GM19372 (cell line): ENCODE measurements around the gene NAB1.
"Not testable (repeated sequence)": the region's sequence is repeated elsewhere in the genome, so short reads cannot be mapped to it uniquely, and the experiment has no call there.

Experiments
- ATAC-seq: cut with Tn5 transposase; IDR thresholded peaks from one replicate; pipeline ENCODE4 v1.9.1; 2021; ENCODE audit warnings: mild to moderate bottlenecking, low read depth, moderate library complexity; ENCODE audit not compliant: unreplicated experiment

Gene NAB1, protein sequence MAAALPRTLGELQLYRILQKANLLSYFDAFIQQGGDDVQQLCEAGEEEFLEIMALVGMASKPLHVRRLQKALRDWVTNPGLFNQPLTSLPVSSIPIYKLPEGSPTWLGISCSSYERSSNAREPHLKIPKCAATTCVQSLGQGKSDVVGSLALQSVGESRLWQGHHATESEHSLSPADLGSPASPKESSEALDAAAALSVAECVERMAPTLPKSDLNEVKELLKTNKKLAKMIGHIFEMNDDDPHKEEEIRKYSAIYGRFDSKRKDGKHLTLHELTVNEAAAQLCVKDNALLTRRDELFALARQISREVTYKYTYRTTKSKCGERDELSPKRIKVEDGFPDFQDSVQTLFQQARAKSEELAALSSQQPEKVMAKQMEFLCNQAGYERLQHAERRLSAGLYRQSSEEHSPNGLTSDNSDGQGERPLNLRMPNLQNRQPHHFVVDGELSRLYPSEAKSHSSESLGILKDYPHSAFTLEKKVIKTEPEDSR

DNA sequence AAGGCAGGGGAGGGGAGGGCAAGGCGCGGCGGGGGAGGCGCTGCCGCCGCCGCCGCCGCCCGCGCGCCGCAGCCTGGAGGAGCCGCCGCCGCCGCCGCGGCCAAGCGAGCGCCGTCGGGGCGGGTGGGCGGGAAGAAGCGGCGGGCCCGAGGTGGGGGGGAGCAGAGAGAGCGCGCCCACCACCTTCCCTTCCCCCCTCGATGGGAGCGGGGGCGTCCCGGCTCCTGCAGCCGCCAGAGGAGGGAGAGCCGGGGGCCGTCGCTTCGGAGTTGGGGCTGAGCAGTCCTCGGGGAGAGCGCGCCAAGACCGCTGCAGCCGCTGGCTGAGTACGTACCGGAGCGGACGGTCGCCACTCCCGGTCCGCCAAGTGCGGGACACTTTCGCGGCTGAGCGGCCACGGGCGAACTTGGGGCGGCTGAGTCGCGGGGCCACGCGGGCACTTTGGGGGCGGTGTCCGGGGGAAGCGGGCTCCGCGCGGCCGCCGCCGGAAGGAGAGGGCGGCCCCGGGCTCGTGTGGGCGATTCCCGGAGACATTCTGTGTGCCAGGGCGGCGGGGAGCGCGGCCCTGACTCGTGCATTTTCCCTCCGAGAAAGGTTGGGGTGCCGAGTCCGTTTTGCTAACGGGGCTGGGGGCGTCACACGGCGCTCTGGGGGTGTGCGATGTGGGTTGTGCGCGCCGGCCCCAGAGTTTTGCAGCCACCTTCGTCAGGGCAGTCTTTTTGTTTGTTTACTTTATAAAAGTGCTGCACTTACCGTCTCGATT lies at the start of gene NAB1:
Gene NAB1 (plus strand): TSS at position 49 of the 763 bp plus-strand sequence. CDS start 10,094 bp downstream, outside the sequence.
- peak; percentile 39 for ATAC-seq

DNA sequence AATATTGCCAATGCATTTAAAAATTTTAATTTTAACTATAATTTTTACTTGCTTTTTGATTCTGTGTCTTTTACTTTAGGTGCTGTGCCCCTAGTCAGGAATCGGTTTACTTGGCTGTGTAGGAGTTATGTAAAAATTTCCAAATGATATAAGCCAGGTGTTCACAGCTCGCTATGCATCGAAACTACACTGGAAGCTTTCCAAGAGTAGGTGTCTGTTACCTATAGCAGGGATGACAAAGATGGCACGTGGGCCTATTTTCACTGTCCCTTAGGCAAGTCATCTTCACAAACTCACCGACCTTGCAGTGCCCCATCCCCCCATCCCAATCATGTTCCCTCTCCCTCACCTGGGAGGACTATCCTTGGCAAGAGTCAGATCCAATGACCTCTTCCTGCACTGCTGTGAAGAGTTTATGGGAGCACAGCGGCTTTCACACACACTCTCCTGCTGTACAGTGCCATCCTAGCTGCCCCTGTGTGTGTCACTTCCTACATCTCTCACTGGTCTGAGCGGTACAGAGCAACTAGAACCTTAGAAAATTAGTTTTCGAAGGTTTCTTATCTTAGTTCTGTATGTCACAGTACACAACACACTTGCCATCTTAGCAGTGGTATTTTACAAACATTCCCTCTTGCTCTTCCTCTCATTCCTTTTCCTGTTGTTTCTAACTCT lies 49.2 kb upstream of the NAB1 start:
- no peak for ATAC-seq

DNA sequence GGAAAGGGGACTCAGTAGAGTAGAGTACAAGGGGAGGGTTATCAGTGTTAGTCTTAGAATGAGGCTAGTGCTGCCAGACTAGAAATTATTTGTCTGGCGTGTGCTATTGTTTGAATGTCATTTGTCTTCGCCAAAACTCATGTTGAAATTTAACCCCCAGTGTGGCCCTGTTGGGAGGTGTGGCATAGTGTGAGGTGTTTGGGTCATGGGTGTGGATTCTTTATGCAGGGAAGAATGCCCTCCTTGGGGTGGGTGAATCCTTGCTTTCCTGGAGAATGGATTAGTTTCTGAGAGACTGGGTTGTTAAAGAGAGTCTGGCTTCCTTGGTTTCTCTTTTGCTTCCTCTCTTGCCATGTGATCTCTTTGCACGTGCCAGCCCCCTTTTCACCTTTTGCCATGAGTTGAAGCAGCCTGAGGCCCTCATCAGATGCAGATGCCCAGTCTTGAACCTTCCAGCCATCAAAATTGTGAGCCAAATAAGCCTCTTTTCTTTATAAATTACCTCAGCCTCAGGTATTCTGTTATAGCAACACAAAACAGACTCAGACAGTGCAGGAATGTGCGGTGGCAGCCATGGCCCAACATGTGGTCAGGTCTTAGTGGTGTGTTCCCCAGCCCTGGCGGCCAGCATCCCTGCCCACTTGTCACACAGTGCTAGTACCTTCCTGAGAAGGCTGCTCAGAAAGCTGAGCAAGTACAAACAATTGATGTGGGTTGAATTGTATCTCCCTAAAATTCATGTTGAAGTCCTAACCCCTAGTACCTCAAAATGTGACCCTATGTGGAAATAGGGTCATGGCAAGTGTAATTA lies 48.4 kb upstream of the NAB1 start:
- ATAC-seq = no peak

DNA sequence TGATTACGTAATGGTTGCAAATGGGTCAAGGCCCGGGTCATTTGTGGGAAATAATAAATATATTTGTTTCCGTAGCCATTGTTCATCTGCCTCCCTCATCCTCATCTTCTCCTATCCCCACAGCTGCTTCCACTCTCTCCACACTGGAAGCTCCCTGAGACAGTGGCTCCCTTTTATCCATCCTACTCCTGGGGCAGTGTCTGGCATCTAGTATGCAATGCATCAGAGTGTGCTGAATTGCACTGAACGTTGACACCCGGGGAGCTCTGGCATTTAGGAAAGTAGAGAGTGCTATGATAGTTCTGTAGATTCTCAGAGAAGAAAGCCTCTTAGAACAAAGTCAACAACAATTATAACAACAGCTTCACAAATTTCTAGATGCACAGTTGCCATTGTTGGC lies 45.5 kb upstream of the NAB1 start:
- ATAC-seq = no peak

DNA sequence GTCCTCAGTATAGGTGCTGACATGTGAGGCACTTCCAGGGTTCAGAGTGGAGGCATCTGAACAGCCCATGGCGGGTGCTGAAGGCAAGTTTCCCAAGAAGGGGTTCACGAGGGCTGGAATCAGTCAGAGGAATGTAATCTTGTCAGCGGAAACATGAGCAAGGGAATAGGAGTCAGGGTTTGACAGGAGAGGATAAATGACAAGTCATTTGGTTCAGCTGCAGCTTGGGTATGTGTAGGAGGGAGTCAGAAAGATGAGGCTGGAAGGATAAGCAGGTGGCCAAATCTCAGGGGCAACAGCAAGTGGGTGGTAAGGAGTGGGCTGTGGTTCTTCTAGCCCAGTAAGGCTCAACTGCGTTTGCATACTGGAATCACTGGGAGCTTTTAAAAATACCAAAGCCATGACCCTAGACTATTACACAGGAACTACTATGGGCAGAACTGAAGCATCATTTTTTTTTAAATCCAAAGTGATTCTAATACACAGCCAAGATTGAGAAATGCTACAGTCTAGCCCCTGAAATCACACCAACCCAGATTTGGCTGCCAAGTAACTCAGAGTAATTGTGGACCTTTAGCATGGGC lies 41.8 kb upstream of the NAB1 start:
- ATAC-seq = no peak

DNA sequence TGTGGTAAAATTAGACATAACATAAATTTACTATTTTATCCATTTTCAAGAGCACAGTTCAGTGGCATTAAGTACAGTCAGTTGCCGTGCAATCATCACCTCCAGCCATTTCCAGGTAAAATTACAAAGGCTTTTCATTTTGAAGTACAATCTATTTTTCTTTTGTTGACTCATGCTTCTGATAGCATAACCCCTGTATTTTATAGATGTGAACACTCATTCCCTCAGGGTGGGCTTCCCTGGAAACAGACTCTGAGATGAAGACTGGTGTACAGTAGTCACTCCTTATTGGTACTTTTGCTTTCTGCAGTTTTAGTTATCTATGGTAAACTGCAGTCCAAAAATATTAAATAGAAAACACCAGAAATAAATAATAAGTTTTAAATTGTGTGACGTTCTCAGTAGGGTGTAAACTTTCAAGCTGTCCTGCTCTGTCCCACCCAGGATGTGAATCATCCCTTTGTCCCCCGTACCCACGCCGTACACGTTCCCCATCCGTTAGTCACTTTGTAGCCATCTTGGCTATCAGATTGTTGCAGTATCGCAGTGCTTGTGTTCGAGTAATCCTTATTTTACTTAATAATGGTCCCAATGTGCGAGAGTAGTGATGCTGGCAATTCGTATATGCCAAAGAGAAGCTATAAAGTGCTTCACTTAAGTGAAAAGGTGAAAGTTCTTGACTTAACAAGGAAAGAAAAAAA lies 41.1 kb upstream of the NAB1 start:
- no peak for ATAC-seq

DNA sequence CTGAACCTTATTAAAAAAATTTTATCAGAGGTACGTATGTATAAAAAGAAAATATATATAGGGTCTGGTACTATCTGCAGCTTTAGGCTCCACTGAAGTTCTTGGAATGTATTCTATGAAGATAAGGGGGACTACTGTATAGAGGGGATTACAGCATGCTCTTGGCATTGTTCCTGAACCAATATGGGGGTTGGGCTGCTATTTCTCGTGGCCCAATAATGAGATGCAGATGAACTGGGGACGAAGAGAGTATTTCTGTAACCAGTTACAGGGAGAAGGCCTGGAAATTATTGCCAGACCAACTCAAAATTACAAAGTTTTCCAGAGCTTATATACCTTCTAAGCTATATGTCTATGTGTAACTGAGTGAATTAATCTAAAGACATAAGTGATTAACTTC lies 40.0 kb upstream of the NAB1 start:
- not testable (repeated sequence) for ATAC-seq

DNA sequence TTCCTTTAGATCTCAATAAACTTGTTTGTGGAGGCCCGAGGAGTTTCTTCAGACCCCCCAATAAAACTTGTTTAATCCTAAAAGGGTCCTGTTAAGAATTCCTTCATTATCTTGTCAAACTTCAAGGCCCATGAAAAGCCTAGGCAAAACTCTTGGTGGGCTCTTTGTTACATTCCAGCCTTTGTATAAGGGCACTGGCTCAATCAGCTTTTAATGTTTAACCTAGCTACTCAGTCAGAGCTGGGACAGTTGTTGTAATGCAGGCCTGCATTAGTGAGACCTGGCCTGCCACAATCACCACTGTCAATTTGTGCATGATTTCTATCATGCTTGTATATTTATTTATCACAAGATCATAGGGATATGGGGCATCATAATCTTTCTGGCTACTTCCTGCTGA lies 39.5 kb upstream of the NAB1 start:
- not testable (repeated sequence) for ATAC-seq

DNA sequence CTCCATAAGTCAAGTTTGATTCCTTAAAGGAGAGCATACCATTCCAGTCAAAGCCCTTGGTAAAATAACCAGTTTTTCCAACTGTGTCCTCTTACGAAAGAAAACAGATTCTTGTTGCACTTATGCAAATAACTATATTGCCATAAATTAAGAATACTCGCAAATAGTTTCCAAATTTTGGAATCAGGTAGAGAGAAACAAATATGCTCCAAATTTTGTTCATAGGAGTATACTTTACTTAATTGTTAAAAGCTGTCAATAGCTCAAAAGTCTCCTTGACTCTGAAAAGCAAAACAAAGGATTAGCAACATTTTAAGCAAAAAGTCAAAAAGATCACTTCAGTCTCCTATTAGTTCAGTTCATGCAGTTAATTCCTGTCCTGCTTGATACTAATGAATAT lies 38.4 kb upstream of the NAB1 start:
- not testable (repeated sequence) for ATAC-seq

DNA sequence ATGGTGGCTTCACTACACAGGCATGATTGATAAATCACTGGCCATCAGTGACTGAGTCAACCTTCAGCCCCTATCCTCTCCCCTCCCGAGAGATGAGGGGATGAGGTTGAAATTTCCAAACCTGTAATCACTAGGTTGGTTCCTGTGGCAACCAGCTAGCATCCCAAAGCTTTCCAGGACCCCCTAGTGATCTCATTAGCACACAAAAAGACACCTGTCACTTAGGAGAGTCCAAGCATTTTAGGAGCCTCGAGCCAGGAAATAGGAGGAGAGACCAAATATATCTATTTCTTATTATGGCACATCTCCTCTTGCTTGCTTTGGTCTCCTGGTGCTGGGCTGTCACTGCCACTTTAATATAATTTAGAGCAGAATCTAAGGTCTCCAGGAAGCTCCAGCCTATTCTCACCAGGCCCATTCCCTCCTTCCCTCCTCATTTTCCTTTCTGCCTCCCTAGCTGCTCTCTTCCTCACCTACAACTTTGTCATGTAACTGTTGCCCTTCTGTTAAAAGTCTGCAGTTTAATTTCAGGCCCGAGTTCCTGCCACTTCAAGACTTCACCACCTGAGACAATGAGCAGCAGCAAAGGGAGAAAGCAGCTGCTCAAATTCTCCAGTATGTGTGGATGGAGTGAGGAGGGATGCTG lies 33.2 kb upstream of the NAB1 start:
- ATAC-seq = no peak

DNA sequence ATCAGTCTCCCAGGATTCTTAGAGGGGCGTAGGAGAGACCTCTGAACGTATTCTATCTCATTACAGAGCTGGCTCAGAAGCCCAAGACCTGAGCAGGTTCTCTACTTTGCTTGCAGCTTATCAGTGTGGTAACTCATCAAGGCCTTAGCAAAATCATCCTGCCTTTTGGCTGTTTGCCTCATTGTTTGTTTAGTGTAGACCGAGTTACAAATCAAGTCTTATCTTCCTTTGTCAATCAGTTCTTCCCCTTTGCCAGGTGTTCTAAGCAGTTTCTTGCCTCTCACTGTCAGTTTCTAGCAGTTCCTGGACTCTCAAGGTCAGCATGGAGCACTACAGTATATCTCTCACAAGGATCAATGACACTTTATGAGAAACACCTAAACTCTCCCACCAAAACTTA lies 30.9 kb upstream of the NAB1 start:
- no peak for ATAC-seq

DNA sequence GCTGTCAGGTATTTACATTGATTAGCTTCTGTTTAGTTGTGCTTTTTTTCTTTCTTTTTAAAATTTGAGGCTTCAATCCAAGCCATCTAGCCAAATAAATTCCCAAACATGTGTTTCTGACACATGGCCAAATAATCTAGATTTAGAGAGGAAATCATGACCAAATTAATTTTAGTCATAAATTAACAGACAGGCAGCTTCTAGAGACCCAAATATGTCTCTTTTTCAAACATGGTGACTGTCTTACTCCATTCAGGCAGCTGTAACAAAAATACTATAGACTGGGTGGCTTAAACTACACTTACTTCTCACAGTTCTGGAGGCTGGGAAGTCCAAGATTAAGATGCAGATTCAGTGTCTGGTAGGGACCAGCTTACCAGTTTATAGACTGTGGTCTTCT lies 23.2 kb upstream of the NAB1 start:
- no peak for ATAC-seq

DNA sequence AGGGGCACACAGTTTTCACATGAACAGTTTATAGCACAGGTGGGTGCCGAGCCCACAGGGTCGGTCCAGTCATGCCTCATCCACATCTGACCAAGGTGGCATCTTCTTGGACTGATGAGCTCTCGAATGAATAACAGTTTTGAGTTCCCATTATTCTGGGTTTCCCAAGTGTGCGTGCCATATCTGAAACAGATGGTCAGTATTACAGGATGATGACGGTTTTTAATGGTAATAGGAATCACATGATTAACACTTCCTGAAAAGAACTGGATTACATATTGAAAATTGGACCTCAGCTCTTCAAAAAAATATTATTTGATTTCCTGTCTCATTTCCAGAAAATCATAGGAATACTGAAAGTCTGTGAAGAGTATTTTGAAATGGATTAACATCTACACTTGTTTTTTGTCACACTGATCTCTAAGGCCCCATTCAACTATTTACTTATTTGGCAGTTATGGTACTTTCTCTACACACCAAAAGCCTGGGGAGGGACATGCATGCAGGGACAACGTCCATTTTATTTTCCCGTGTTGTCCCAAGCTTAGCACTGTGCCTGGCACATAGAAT lies 22.2 kb upstream of the NAB1 start:
- no peak for ATAC-seq

DNA sequence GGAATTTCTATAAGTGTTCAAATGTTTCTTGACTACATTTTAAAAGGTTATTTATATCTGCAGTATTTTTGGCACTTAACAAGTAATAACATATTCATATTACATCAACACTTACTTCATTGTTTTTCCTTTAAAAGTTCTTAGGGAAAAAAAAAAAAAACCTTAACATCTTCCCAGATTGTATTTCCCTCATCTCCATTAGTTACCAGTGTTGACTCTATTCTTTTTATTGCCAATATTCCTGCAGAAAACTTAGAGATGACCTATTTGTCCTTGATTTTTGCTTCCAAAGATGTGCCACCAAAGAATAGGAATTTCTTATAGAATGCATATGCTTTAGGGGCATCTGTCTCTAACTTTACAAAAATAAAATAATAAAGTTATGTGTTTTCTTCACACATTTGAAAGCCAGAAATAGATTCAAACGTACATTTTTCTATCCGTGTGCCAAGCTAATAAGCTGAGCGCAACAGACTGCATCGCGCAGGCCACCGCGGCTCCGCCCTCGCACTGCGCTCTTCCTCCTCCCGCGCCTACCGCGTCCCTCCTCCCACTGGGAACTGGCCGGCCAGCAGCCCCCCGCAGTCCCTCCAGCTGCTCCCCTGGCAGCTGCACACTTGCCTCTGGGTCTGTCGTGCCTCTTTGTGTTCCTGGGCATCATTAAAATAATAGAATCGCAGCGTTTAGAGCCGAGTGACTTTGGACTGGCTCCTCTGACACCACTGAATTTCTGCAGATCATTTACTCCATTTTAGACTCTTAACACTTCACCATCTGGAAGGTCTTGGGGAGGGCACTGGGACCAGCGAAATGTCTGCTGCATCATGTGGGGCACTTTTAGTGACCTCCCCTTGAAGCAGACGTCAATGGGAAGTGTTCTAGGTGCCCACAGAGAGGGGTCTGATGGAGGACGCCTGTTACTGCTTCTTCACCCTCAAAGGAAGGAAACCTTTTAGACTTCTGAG lies 21.2 kb upstream of the NAB1 start:
- ATAC-seq = peak; percentile 88

DNA sequence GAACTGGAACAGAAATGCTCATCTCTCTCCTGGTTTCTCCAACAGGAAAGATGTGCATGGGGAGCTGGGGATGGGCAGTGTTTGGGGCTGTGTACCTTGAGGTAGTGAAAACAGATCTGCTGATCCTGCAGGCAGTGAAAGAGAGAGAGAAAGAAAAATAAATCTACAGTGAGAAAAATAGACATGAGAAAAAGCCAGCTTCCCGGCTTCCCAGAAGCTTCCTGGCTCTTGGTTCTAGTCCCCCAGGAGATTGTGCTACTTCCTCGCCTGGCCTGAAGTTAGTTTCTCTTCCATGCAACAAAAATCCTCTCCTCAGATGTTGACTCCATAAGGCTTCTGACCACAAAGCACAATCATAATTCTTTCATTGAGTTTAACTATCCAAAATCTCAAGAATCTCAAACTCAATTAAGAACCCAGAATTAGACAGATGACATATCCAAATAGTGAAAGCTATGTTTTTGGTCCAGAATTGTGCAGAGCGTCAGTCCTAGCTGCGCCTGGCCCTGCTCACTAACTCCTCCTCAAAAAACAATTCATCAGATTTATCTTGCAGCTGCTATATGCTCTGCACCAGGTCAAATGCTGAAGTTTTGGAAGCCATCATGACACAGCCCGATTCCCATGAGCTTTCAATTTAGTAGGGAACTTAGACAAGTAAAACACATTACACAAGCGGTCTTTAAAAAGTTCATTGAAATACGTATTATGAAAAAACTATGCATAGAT lies 20.1 kb upstream of the NAB1 start:
- no peak for ATAC-seq

DNA sequence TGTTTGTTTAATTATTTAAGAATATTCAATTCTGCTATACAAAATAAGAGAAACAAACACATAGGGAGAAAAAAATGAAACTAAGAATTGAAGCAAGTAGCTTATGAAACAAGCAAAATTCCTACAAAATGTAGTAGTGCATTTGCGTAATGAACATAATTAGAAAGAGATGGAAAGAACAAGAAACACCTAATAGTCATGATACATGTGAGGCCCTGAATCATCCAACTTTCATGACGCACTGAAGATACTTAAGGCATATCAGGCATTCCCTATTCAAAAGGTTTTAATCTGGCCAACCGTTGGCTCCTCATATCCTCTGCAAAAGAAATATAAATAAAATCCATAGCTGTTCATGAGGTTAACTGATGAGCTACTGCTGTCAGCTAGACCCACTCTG lies 14.5 kb upstream of the NAB1 start:
- no peak for ATAC-seq

DNA sequence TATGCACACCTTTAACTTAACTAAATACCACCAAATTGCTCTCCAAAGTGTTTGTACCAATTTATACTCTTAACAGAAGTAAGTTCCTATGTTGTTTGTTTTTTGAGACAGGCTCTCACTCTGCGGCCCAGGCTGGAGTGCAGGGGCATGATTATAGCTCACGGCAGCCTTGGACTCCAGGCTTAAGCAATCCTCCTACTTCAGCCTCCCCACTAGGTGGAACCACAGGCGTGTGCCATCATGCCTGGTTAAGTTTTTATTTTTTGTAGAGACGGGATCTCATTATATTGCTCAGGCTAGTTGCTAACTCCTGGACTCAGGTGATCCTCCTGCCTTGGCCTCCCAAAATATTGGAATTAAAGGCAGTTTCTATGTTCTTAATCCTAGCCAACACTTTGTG lies 13.1 kb upstream of the NAB1 start:
- ATAC-seq = no peak
